HEK293T (cell line): ENCODE measurements around the gene SPPL3.

ENCODE experiments used
- CTCF ChIA-PET: fragments of 350-600 bp; formaldehyde crosslinking; extraction: SDS; loops from one replicate; lab custom pipeline; 2021; ENCODE audit warnings: antibody characterized with exemption, inconsistent platforms; lab: Yijun Ruan, JAX
- POLR2A ChIA-PET: fragments of 350-600 bp; formaldehyde crosslinking; extraction: SDS; loops from one replicate; lab custom pipeline; 2020; ENCODE audit warnings: antibody characterized with exemption, inconsistent platforms; lab: Yijun Ruan, JAX
- DNase-seq: peaks from one replicate; pipeline ENCODE4 v3.0.0; 2012; ENCODE audit warnings: mixed read lengths; ENCODE audit errors: extremely low spot score
- ARNT ChIP-seq: fragments of 450-650 bp; IDR thresholded peaks from 2 replicates; pipeline ENCODE4 v1.6.1; 2017; ENCODE audit warnings: mild to moderate bottlenecking
- BHLHE40 ChIP-seq: fragments of 450-650 bp; IDR thresholded peaks from 2 replicates; pipeline ENCODE4 v1.6.1; 2016; ENCODE audit warnings: mild to moderate bottlenecking, moderate library complexity, borderline replicate concordance
- CTBP1 ChIP-seq: fragments of 450-650 bp; IDR thresholded peaks from 2 replicates; pipeline ENCODE4 v1.6.1; 2016; ENCODE audit warnings: borderline replicate concordance
- ELF4 ChIP-seq: fragments of 450-650 bp; IDR thresholded peaks from 2 replicates; pipeline ENCODE4 v1.6.1; 2017; ENCODE audit warnings: antibody characterized with exemption
- FOXA1 ChIP-seq: fragments of 450-650 bp; IDR thresholded peaks from 2 replicates; pipeline ENCODE4 v1.6.1; 2016; ENCODE audit warnings: mild to moderate bottlenecking
- FOXK2 ChIP-seq: fragments of 450-650 bp; IDR thresholded peaks from 2 replicates; pipeline ENCODE4 v1.6.1; 2016; ENCODE audit warnings: mild to moderate bottlenecking
- FOXM1 ChIP-seq: fragments of 450-650 bp; IDR thresholded peaks from 2 replicates; pipeline ENCODE4 v1.6.1; 2017; ENCODE audit warnings: mild to moderate bottlenecking, borderline replicate concordance
- HDGF ChIP-seq: fragments of 450-650 bp; IDR thresholded peaks from 2 replicates; pipeline ENCODE4 v1.6.1; 2017; ENCODE audit warnings: antibody characterized with exemption, borderline replicate concordance
- L3MBTL2 ChIP-seq: fragments of 450-650 bp; conservative IDR thresholded peaks from 2 replicates; pipeline ENCODE4 v1.6.1; 2016; ENCODE audit warnings: mild to moderate bottlenecking
- LEF1 ChIP-seq: fragments of 450-650 bp; IDR thresholded peaks from 2 replicates; pipeline ENCODE4 v1.6.1; 2017; ENCODE audit warnings: mild to moderate bottlenecking, borderline replicate concordance
- NFRKB ChIP-seq: fragments of 450-650 bp; IDR thresholded peaks from 2 replicates; pipeline ENCODE4 v1.6.1; 2016; ENCODE audit warnings: mild to moderate bottlenecking, moderate library complexity
- SP1 ChIP-seq: fragments of 450-650 bp; IDR thresholded peaks from 2 replicates; pipeline ENCODE4 v1.6.1; 2017
- SUZ12 ChIP-seq: fragments of 450-650 bp; IDR thresholded peaks from 2 replicates; pipeline ENCODE4 v1.6.1; 2016; ENCODE audit warnings: mild to moderate bottlenecking
- TARDBP ChIP-seq: fragments of 450-650 bp; IDR thresholded peaks from 2 replicates; pipeline ENCODE4 v1.6.1; 2016
- ZNF384 ChIP-seq: fragments of 450-650 bp; IDR thresholded peaks from 2 replicates; pipeline ENCODE4 v1.6.1; 2016
- TF ChIP-seq, protein P1 (sequence below): fragments of 450-650 bp; IDR thresholded peaks from 2 replicates; pipeline ENCODE4 v1.6.1; 2016

SPPL3 gene

DNA sequence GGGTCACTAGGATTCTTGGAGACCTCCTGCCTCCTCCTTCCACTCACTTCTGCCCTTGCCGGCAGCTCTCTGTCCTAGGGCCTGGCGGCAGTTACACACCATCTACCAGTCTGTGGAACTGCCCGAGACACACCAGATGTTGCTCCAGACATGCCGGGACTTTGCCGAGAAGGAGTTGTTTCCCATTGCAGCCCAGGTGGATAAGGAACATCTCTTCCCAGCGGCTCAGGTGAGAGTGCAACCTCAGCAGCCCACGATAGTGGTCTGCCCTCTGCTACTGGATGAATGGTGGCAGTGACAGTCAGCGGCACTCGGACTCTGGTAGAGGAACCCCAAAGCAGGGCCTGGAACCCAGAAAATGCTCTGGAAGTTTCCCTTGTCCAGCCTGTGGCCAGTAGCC lies 177.2 kb downstream of the SPPL3 start:
- ChIA-PET CTCF (no interaction called here), POLR2A (no interaction called here)
- no peak for DNase-seq
- no peak for TF ChIP-seq ZNF384
- no peak for TF ChIP-seq HDGF
- TF ChIP-seq ARNT, result no peak
- TF ChIP-seq SUZ12, result no peak
- TF ChIP-seq L3MBTL2, result no peak
- TF ChIP-seq ELF4, result no peak
- no peak for TF ChIP-seq LEF1
- no peak for TF ChIP-seq FOXM1
- TF ChIP-seq TARDBP, result no peak
- no peak for TF ChIP-seq FOXK2
- TF ChIP-seq, protein P1, sequence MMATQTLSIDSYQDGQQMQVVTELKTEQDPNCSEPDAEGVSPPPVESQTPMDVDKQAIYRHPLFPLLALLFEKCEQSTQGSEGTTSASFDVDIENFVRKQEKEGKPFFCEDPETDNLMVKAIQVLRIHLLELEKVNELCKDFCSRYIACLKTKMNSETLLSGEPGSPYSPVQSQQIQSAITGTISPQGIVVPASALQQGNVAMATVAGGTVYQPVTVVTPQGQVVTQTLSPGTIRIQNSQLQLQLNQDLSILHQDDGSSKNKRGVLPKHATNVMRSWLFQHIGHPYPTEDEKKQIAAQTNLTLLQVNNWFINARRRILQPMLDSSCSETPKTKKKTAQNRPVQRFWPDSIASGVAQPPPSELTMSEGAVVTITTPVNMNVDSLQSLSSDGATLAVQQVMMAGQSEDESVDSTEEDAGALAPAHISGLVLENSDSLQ, result no peak
- TF ChIP-seq SP1, result no peak
- TF ChIP-seq BHLHE40, result no peak
- TF ChIP-seq CTBP1, result no peak
- no peak for TF ChIP-seq FOXA1
- no peak for TF ChIP-seq NFRKB

- POLR2A ChIA-PET, result no interaction called here
- CTCF ChIA-PET, result no interaction called here
These were observed 177.7 kb downstream of the SPPL3 start for GRCh38 chr12:120726510-120726793.

GRCh38 chr12:120725659-120726509 lies 178.3 kb downstream of the SPPL3 start, which contains the start of gene ACADS:
Gene ACADS (plus strand): TSS chr12:120725826. CDS start chr12:120725886, 60 bp downstream.
- TF ChIP-seq SP1 (no peak), HDGF (no peak), ELF4 (no peak), FOXM1 (no peak), L3MBTL2 (no peak), LEF1 (no peak), FOXK2 (no peak), TARDBP (no peak), BHLHE40 (no peak), FOXA1 (no peak), ZNF384 (no peak), CTBP1 (no peak)
- TF ChIP-seq, protein P1, result no peak
- CTCF ChIA-PET, result interaction anchor here (1.0 kb wide), 1 partner anchor 77 kb away, joined by 5 read pairs; no protein-coding TSS in a partner anchor
- POLR2A ChIA-PET, result interaction anchor here (0.6 to 0.9 kb wide), 5 partner anchors 12 to 525 kb away, joined by 3 to 4 read pairs (median 3); partner anchors contain the start of gene UNC119B
- peak; percentile 99 for DNase-seq

More at GRCh38 chr12:120726510-120726793, 177.7 kb downstream of the SPPL3 start:
- no peak for DNase-seq
- TF ChIP-seq ZNF384 (no peak), FOXA1 (no peak), FOXM1 (no peak), BHLHE40 (no peak)

DNA sequence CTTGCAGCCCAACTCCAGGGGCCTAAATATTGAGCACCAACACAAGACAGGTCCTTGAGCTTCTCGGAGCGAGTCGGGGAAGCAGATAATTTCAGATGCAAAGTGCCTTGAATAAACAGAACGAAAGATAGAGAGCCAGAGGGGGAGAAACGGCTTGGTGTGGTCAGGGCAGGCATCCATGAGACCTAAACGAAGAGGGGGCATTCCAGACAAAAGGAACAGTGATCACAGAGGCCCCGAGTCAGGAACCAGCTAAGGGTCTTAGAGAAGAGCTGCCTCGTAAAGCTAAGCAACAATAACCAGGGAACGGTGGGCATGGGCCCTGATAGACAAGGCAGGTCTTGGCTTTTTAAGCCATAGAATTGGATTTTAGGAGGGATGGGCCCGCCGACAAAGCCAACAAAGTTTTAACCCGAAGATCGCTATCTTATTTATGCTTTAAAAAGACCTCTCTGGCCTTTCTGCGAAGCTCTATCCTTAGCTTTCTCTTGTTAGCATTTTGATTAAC lies 179.0 kb downstream of the SPPL3 start:
- TF ChIP-seq LEF1 (no peak), BHLHE40 (no peak), HDGF (no peak), TARDBP (no peak), L3MBTL2 (no peak), ELF4 (no peak), NFRKB (no peak)
- POLR2A ChIA-PET, result interaction anchor here (0.6 to 0.9 kb wide), 5 partner anchors 12 to 524 kb away, joined by 3 to 4 read pairs (median 3); partner anchors contain the start of gene UNC119B
- no peak for DNase-seq
- CTCF ChIA-PET, result interaction anchor here (0.6 to 1.0 kb wide), 2 partner anchors 76 to 81 kb away, joined by 3 to 5 read pairs; no protein-coding TSS in a partner anchor

- no peak for TF ChIP-seq ELF4
- TF ChIP-seq FOXM1, result no peak
- no peak for TF ChIP-seq LEF1
- no peak for TF ChIP-seq L3MBTL2
- no peak for TF ChIP-seq SUZ12
- TF ChIP-seq, protein P1, result no peak
- no peak for TF ChIP-seq FOXA1
- TF ChIP-seq HDGF, result no peak
- CTCF ChIA-PET, result interaction anchor here (0.6 to 1.0 kb wide), 2 partner anchors 76 to 80 kb away, joined by 3 to 5 read pairs; no protein-coding TSS in a partner anchor
- POLR2A ChIA-PET, result interaction anchor here (0.8 to 0.9 kb wide), 2 partner anchors 14 to 76 kb away, joined by 3 to 4 read pairs; partner anchors contain the start of gene UNC119B
- no peak for DNase-seq
These were observed 179.4 kb downstream of the SPPL3 start for GRCh38 chr12:120724720-120725119.

DNA sequence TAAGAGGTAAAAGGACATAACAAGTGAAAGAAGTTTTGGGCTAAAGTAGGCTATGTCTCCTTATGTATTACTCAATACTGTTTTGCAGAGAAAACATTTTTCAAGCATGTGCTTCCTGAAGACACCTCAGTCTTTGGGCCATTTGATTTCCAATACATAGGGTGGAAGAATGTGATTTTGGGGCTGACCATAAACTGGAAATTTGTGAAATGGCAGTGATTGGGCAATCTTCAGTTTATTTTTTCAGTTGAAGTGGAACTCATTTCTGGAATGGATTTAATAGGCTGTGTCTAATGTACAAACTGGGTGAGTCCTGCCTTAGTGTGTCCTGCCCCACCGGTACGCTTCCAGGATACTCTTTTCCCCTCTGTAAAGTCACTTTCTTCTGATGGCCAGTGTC lies 181.4 kb downstream of the SPPL3 start:
- ChIA-PET POLR2A (interaction anchor here (0.6 kb wide), 1 partner anchor 48 kb away, joined by 3 read pairs; no protein-coding TSS in a partner anchor), CTCF (interaction anchor here (1.3 kb wide), 1 partner anchor 76 kb away, joined by 3 read pairs; no protein-coding TSS in a partner anchor)
- DNase-seq, result no peak
- TF ChIP-seq FOXA1, result no peak
- TF ChIP-seq ARNT, result no peak
- no peak for TF ChIP-seq BHLHE40
- no peak for TF ChIP-seq SUZ12
- TF ChIP-seq, protein P1, result no peak
- no peak for TF ChIP-seq LEF1
- no peak for TF ChIP-seq L3MBTL2
- no peak for TF ChIP-seq ZNF384
- no peak for TF ChIP-seq NFRKB
- TF ChIP-seq TARDBP, result no peak
- TF ChIP-seq FOXM1, result no peak
- no peak for TF ChIP-seq FOXK2
- TF ChIP-seq ELF4, result no peak
- TF ChIP-seq CTBP1, result no peak
- no peak for TF ChIP-seq HDGF
